ENCODE measurements around the gene SPRR4.

- no peak for TF ChIP-seq CTCF (IDR thresholded peaks at IDR 0.05)
- TF ChIP-seq POLR2A (IDR thresholded peaks at IDR 0.05) = no peak
Measured at GRCh38 chr1:152951711-152952110, 18.7 kb upstream of the SPRR4 start.

Measured in testis (tissue), 2 donors.